HCT116 (cell line): ENCODE measurements around the gene NLRC5. TPM values are rescaled to one million over a fixed set of nuclear protein-coding genes. Genes with fewer than 3 reads are reported as not detected.

Experiments used
- ATAC-seq: fragments of 200-7000 bp; cut with Tn5 transposase; 2 replicates; pipeline ENCODE4 v1.9.1; 2020; ENCODE audit warnings: mild to moderate bottlenecking, moderate library complexity
- BruUV-seq: library from RNA; stranded (reverse); fragments of 400-500 nt; replicated peaks from 2 replicates; lab custom pipeline; 2021; lab: Mats Ljungman, UMichigan
- CTCF ChIA-PET: fragments of 300-600 bp; sonication (Branson Sonifier 250); formaldehyde crosslinking; loops from one replicate; lab custom pipeline; 2021; ENCODE audit warnings: antibody characterized with exemption; lab: Charles Lee
- POLR2A ChIA-PET: fragments of 300-600, 350-600 bp; sonication (Branson Sonifier 250); formaldehyde crosslinking; loops from one replicate; lab custom pipeline; 2021; ENCODE audit warnings: antibody characterized with exemption; lab: Charles Lee
- RAD21 ChIA-PET, 2 experiments: fragments of 300-600 bp; sonication (Branson Sonifier 250); formaldehyde crosslinking; loops; one replicate each; lab custom pipeline; 2023; ENCODE audit warnings: low total read pairs in 2 of 2; ENCODE audit not compliant: uncharacterized antibody in 2 of 2, unreplicated experiment in 2 of 2, low non-redundant PET in 1 of 2; lab: Charles Lee
- DNase-seq: peaks from one replicate; pipeline ENCODE4 v3.0.0-alpha.2; 2010; ENCODE audit warnings: low read depth, low spot score
- H2AFZ ChIP-seq: fragments of 200-600 bp; shearing (Covaris generic), sonication (generic); 2 replicates; pipeline ENCODE4 v1.6.1; 2017; ENCODE audit warnings: low read depth, mixed run types, mixed read lengths, antibody characterized with exemption, low read length; ENCODE audit not compliant: poor library complexity, severe bottlenecking
- H3K27ac ChIP-seq: 2 replicates; pipeline ENCODE4 v1.5.1; 2012; ENCODE audit warnings: low read depth, low read length
- H3K27me3 ChIP-seq: fragments of 200-600 bp; sonication (generic); 2 replicates; pipeline ENCODE4 v1.6.1; 2016; ENCODE audit warnings: mixed run types, low read length, mixed read lengths; ENCODE audit not compliant: insufficient read depth
- H3K36me3 ChIP-seq, 2 experiments: fragments of 200-500 bp in 1 of 2; fragments of 200-600 bp in 1 of 2; sonication (Bioruptor generic) in 1 of 2; sonication (generic) in 1 of 2; 2 replicates each; pipeline versions ENCODE4 v1.5.1 to v1.6.1; 2014 to 2016; ENCODE audit warnings: low read length in 2 of 2, inconsistent platforms in 1 of 2, mixed read lengths in 1 of 2, mixed run types in 1 of 2; ENCODE audit not compliant: insufficient read depth in 2 of 2, control insufficient read depth in 1 of 2
- H3K4me1 ChIP-seq, 2 experiments: fragments of 200-600 bp in 1 of 2; sonication (generic) in 1 of 2; 2 replicates each; pipeline versions ENCODE4 v1.5.1 to v1.6.1; 2012 to 2017; ENCODE audit warnings: low read length in 2 of 2, inconsistent platforms in 1 of 2, mild to moderate bottlenecking in 1 of 2, mixed read lengths in 1 of 2, mixed run types in 1 of 2, moderate library complexity in 1 of 2; ENCODE audit not compliant: insufficient read depth in 2 of 2, control insufficient read depth in 1 of 2
- H3K4me2 ChIP-seq: fragments of 200-600 bp; sonication (generic); 2 replicates; pipeline ENCODE4 v1.6.1; 2017; ENCODE audit warnings: mixed run types, low read length, mixed read lengths
- H3K4me3 ChIP-seq, 2 experiments: fragments of 200-600 bp in 1 of 2; sonication (generic) in 1 of 2; replicated peaks in 1 of 2; 2 replicates each; pipeline ENCODE4 v1.5.1; 2011 to 2016; ENCODE audit warnings: low read length in 2 of 2, control low read depth in 1 of 2, low read depth in 1 of 2, mild to moderate bottlenecking in 1 of 2, mixed read lengths in 1 of 2, mixed run types in 1 of 2
- H3K79me2 ChIP-seq: fragments of 200-600 bp; sonication (generic); 2 replicates; pipeline ENCODE4 v1.6.1; 2017; ENCODE audit warnings: mild to moderate bottlenecking, mixed run types, low read length, moderate library complexity, mixed read lengths; ENCODE audit not compliant: insufficient read depth
- H3K9ac ChIP-seq: fragments of 200-600 bp; sonication (generic); 2 replicates; pipeline ENCODE4 v1.6.1; 2016; ENCODE audit warnings: low read length, mixed read lengths
- H3K9me2 ChIP-seq: fragments of 200-600 bp; sonication (generic), shearing (Covaris generic); 2 replicates; pipeline ENCODE4 v1.6.1; 2017; ENCODE audit warnings: mixed run types, mild to moderate bottlenecking, moderate library complexity; ENCODE audit not compliant: insufficient read depth
- H3K9me3 ChIP-seq, 2 experiments: fragments of 200-500 bp in 1 of 2; fragments of 200-600 bp in 1 of 2; sonication (Bioruptor generic) in 1 of 2; sonication (generic) in 1 of 2; 2 replicates each; pipeline ENCODE4 v1.6.1; 2014 to 2017; ENCODE audit warnings: low read length in 2 of 2, mixed read lengths in 2 of 2, inconsistent platforms in 1 of 2, low read depth in 1 of 2, mild to moderate bottlenecking in 1 of 2, mixed run types in 1 of 2, moderate library complexity in 1 of 2; ENCODE audit not compliant: control insufficient read depth in 1 of 2, insufficient read depth in 1 of 2
- H4K20me1 ChIP-seq: fragments of 200-600 bp; sonication (generic), shearing (Covaris generic); 2 replicates; pipeline ENCODE4 v1.6.1; 2017; ENCODE audit warnings: mixed run types, mild to moderate bottlenecking, moderate library complexity; ENCODE audit not compliant: insufficient read depth
- ATF3 ChIP-seq: IDR thresholded peaks from 2 replicates; pipeline ENCODE4 v1.6.1; 2012
- CBX3 ChIP-seq: IDR thresholded peaks from 2 replicates; pipeline ENCODE4 v1.6.1; 2012; ENCODE audit warnings: low read depth
- EGR1 ChIP-seq: IDR thresholded peaks from 2 replicates; pipeline ENCODE4 v1.6.1; 2012; ENCODE audit warnings: low read depth
- MAX ChIP-seq: IDR thresholded peaks from 2 replicates; pipeline ENCODE4 v1.6.1; 2012
- RAD21 ChIP-seq: IDR thresholded peaks from 2 replicates; pipeline ENCODE4 v1.6.1; 2012; ENCODE audit warnings: low read depth, mild to moderate bottlenecking
- REST ChIP-seq: IDR thresholded peaks from 2 replicates; pipeline ENCODE4 v1.6.1; 2012; ENCODE audit warnings: low read depth
- ZBTB33 ChIP-seq: IDR thresholded peaks from 2 replicates; pipeline ENCODE4 v1.6.1; 2011; ENCODE audit warnings: mild to moderate bottlenecking, low read length, moderate library complexity; ENCODE audit not compliant: insufficient replicate concordance; ENCODE audit errors: extremely low read depth
- ZNF274 ChIP-seq: fragments of 200-500 bp; sonication (Bioruptor generic); IDR thresholded peaks from 2 replicates; pipeline ENCODE4 v1.6.1; 2014; ENCODE audit warnings: mild to moderate bottlenecking, low read depth, low read length, inconsistent platforms
- intact Hi-C: fragments of 100-400 bp; cut with micrococcal nuclease; formaldehyde crosslinking; loops from 2 replicates; pipeline ENCODE4 v1.10.0; 2022
- total RNA-seq: library from RNA; stranded (reverse); gene quantifications from one replicate; pipeline ENCODE4 v1.2.1, GENCODE V29; 2021; ENCODE audit not compliant: unreplicated experiment
- TF ChIP-seq, protein P1 (sequence below), 3 experiments: fragments of 200-600 bp in 1 of 3; sonication (generic) in 1 of 3; IDR thresholded peaks in 2 of 3; conservative IDR thresholded peaks in 1 of 3; 2 replicates each; pipeline ENCODE4 v1.5.1; 2012 to 2017; ENCODE audit warnings: low read depth in 2 of 3, low read length in 2 of 3, antibody characterized with exemption in 1 of 3, borderline replicate concordance in 1 of 3, control low read depth in 1 of 3, mild to moderate bottlenecking in 1 of 3, mixed read lengths in 1 of 3, mixed run types in 1 of 3, moderate library complexity in 1 of 3; ENCODE audit not compliant: insufficient read depth in 1 of 3

NLRC5 gene
- total RNA-seq, 1 experiment from 2014 or later = 10.4 TPM

GRCh38 chr16:57022445-57022844 is 33.1 kb downstream of the NLRC5 start:
- intact Hi-C loops = no loop called here

More at GRCh38 chr16:57022445-57022844, 33.1 kb downstream of the NLRC5 start:
- H3K27ac ChIP-seq = no peak overlapping the region
- TF ChIP-seq ZNF274 = no peak
- no peak for TF ChIP-seq ATF3
- no peak for TF ChIP-seq ZBTB33
- TF ChIP-seq REST = no peak
- TF ChIP-seq, protein P1, sequence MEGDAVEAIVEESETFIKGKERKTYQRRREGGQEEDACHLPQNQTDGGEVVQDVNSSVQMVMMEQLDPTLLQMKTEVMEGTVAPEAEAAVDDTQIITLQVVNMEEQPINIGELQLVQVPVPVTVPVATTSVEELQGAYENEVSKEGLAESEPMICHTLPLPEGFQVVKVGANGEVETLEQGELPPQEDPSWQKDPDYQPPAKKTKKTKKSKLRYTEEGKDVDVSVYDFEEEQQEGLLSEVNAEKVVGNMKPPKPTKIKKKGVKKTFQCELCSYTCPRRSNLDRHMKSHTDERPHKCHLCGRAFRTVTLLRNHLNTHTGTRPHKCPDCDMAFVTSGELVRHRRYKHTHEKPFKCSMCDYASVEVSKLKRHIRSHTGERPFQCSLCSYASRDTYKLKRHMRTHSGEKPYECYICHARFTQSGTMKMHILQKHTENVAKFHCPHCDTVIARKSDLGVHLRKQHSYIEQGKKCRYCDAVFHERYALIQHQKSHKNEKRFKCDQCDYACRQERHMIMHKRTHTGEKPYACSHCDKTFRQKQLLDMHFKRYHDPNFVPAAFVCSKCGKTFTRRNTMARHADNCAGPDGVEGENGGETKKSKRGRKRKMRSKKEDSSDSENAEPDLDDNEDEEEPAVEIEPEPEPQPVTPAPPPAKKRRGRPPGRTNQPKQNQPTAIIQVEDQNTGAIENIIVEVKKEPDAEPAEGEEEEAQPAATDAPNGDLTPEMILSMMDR (IDR thresholded peaks at IDR 0.05 in 2 of 3, conservative IDR thresholded peaks at IDR 0.05 in 1 of 3; ENCODE audit: borderline replicate concordance in 1 of 3, insufficient read depth in 1 of 3, low read depth in 2 of 3, low read length in 2 of 3) = no peak
- no peak for TF ChIP-seq RAD21
- TF ChIP-seq MAX = no peak
- TF ChIP-seq EGR1 = no peak
- TF ChIP-seq CBX3 = no peak
- TF ChIP-seq, all 23 proteins: peak for 0
- Histone ChIP-seq H4K20me1 (no peaks in the 10 kb centered on the region), H3K4me1 (0 out of 4 replicates have a peak, but pooled peaks cover 0 to under 1% of the 10 kb centered on the region in 2 experiments), H3K9me3 (no peaks in the 10 kb centered on the region), H3K36me3 (no peaks in the 10 kb centered on the region), H3K79me2 (no peaks in the 10 kb centered on the region), H3K9me2 (no peaks in the 10 kb centered on the region), H3K4me3 (no peak overlapping the region), H3K27me3 (no peaks in the 10 kb centered on the region), H2AFZ (no peak overlapping the region), H3K9ac (no peak overlapping the region), H3K4me2 (no peak overlapping the region)
- BruUV-seq = no TSS peak
- ATAC-seq (no peak), DNase-seq (no peak)
- ChIA-PET CTCF (no interaction called here), RAD21 (no interaction called here), POLR2A (no interaction called here)
